IMR-90 (cell line): ENCODE measurements around the gene OR6K6. TPM values are rescaled to one million over a fixed set of nuclear protein-coding genes. Genes with fewer than 3 reads are reported as not detected.

Source experiments
- ATAC-seq: fragments of 200-7000 bp; cut with Tn5 transposase; 2 replicates; pipeline ENCODE4 v1.9.1; 2020; ENCODE audit warnings: low read depth, mild to moderate bottlenecking, moderate library complexity
- BruUV-seq: library from RNA; stranded (reverse); fragments of 400-500 nt; replicated peaks from 2 replicates; lab custom pipeline; 2021; lab: Mats Ljungman, UMichigan
- CTCF ChIA-PET: fragments of 300-600 bp; formaldehyde crosslinking; extraction: SDS; loops from one replicate; lab custom pipeline; 2021; ENCODE audit warnings: antibody characterized with exemption; lab: Yijun Ruan, JAX
- POLR2A ChIA-PET: fragments of 300-600 bp; sonication (Branson Sonifier 250); formaldehyde crosslinking; loops from one replicate; lab custom pipeline; 2022; ENCODE audit warnings: antibody characterized with exemption; ENCODE audit not compliant: unreplicated experiment; lab: Charles Lee
- DNase-seq: peaks from one replicate; pipeline ENCODE4 v3.0.0; 2013
- H2AFZ ChIP-seq: replicated peaks from 2 replicates; pipeline ENCODE3; 2013; ENCODE audit warnings: low read length, mild to moderate bottlenecking; ENCODE audit not compliant: poor library complexity
- H2AK5ac ChIP-seq: 2 replicates; pipeline ENCODE4 v1.6.1; 2013; ENCODE audit warnings: low read depth, low read length, inconsistent platforms
- H2AK9ac ChIP-seq: replicated peaks from 2 replicates; pipeline ENCODE3; 2013; ENCODE audit warnings: mild to moderate bottlenecking, low read depth, low read length, moderate library complexity; ENCODE audit not compliant: poor library complexity
- H2BK120ac ChIP-seq: 2 replicates; pipeline ENCODE4 v1.6.1; 2013; ENCODE audit warnings: low read depth, low read length, inconsistent platforms
- H2BK15ac ChIP-seq: 3 replicates; pipeline ENCODE4 v1.6.1; 2013; ENCODE audit warnings: low read depth, low read length, inconsistent platforms
- H2BK20ac ChIP-seq: 2 replicates; pipeline ENCODE4 v1.6.1; 2013; ENCODE audit warnings: low read depth, mild to moderate bottlenecking, inconsistent platforms, low read length, moderate library complexity
- H2BK5ac ChIP-seq: 2 replicates; pipeline ENCODE4 v1.6.1; 2013; ENCODE audit warnings: mild to moderate bottlenecking, low read depth, low read length, inconsistent platforms; ENCODE audit not compliant: poor library complexity, severe bottlenecking
- H3K14ac ChIP-seq: replicated peaks from 2 replicates; pipeline ENCODE4 v1.6.1; 2013; ENCODE audit warnings: low read depth, low read length, inconsistent platforms
- H3K18ac ChIP-seq: 2 replicates; pipeline ENCODE4 v1.6.1; 2013; ENCODE audit warnings: low read depth, low read length, control low read depth
- H3K23ac ChIP-seq: 2 replicates; pipeline ENCODE4 v1.6.1; 2013; ENCODE audit warnings: low read depth, low read length, inconsistent platforms
- H3K27ac ChIP-seq: 2 replicates; pipeline ENCODE4 v1.5.1; 2013; ENCODE audit warnings: mild to moderate bottlenecking, control low read depth, low read length; ENCODE audit not compliant: insufficient read depth
- H3K27me3 ChIP-seq: 2 replicates; pipeline ENCODE4 v1.6.1; 2013; ENCODE audit warnings: low read length; ENCODE audit not compliant: control insufficient read depth, insufficient read depth
- H3K36me3 ChIP-seq: 2 replicates; pipeline ENCODE4 v1.6.1; 2013; ENCODE audit warnings: low read length, mixed read lengths; ENCODE audit not compliant: control insufficient read depth, insufficient read depth
- H3K4ac ChIP-seq: 2 replicates; pipeline ENCODE4 v1.6.1; 2013; ENCODE audit warnings: low read depth, low read length, inconsistent platforms
- H3K4me1 ChIP-seq: 2 replicates; pipeline ENCODE4 v1.6.1; 2013; ENCODE audit warnings: low read length, mixed read lengths; ENCODE audit not compliant: control insufficient read depth, insufficient read depth
- H3K4me2 ChIP-seq: 2 replicates; pipeline ENCODE4 v1.6.1; 2013; ENCODE audit warnings: low read depth, mild to moderate bottlenecking, control low read depth, low read length, moderate library complexity
- H3K4me3 ChIP-seq: 2 replicates; pipeline ENCODE4 v1.5.1; 2013; ENCODE audit warnings: low read depth, mild to moderate bottlenecking, control low read depth, low read length, moderate library complexity; ENCODE audit not compliant: insufficient read depth
- H3K56ac ChIP-seq: 2 replicates; pipeline ENCODE4 v1.6.1; 2013; ENCODE audit warnings: low read length, inconsistent platforms; ENCODE audit not compliant: insufficient read depth; ENCODE audit errors: extremely low read depth
- H3K79me1 ChIP-seq, 2 experiments: 2 replicates each; pipeline ENCODE4 v1.6.1; 2013; ENCODE audit warnings: low read length in 2 of 2, inconsistent platforms in 1 of 2, low read depth in 1 of 2
- H3K9ac ChIP-seq: 2 replicates; pipeline ENCODE4 v1.6.1; 2013; ENCODE audit warnings: low read depth, low read length, control low read depth
- H3K9me1 ChIP-seq: 2 replicates; pipeline ENCODE4 v1.6.1; 2013; ENCODE audit warnings: low read length, inconsistent platforms; ENCODE audit not compliant: insufficient read depth
- H3K9me3 ChIP-seq: 2 replicates; pipeline ENCODE4 v1.6.1; 2013; ENCODE audit warnings: low read length; ENCODE audit not compliant: control insufficient read depth, insufficient read depth
- H4K20me1 ChIP-seq: 2 replicates; pipeline ENCODE4 v1.6.1; 2013; ENCODE audit warnings: low read length, inconsistent platforms; ENCODE audit not compliant: insufficient read depth
- H4K5ac ChIP-seq: 2 replicates; pipeline ENCODE4 v1.6.1; 2013; ENCODE audit warnings: mild to moderate bottlenecking, low read depth, low read length, control low read depth
- H4K8ac ChIP-seq, 2 experiments: 2 replicates each; pipeline ENCODE4 v1.6.1; 2013; ENCODE audit warnings: low read depth in 2 of 2, low read length in 2 of 2, control low read depth in 1 of 2, inconsistent platforms in 1 of 2
- H4K91ac ChIP-seq: 2 replicates; pipeline ENCODE4 v1.6.1; 2013; ENCODE audit warnings: low read depth, low read length, inconsistent platforms; ENCODE audit not compliant: insufficient read depth
- BHLHE40 ChIP-seq: fragments of 150-350 bp; IDR thresholded peaks from 2 replicates; pipeline ENCODE4 v1.6.1; 2016; ENCODE audit warnings: mild to moderate bottlenecking, low read depth, low read length
- CEBPB ChIP-seq: IDR thresholded peaks from 2 replicates; pipeline ENCODE4 v1.6.1; 2012; ENCODE audit warnings: low read depth, low read length, improper control_type of control experiment
- CHD1 ChIP-seq: IDR thresholded peaks from 2 replicates; pipeline ENCODE4 v1.6.1; 2012; ENCODE audit warnings: low read depth, low read length, improper control_type of control experiment
- CTCF ChIP-seq: conservative IDR thresholded peaks from 2 replicates; pipeline ENCODE4 v1.5.1; 2012; ENCODE audit warnings: mild to moderate bottlenecking, low read depth, low read length, improper control_type of control experiment
- ELK1 ChIP-seq: fragments of 150-350 bp; IDR thresholded peaks from 2 replicates; pipeline ENCODE4 v1.6.1; 2016; ENCODE audit warnings: low read depth, mild to moderate bottlenecking, low read length, moderate library complexity, borderline replicate concordance
- FOS ChIP-seq: fragments of 150-350 bp; IDR thresholded peaks from 2 replicates; pipeline ENCODE4 v1.6.1; 2016; ENCODE audit warnings: low read depth, low read length
- MAFK ChIP-seq: IDR thresholded peaks from 2 replicates; pipeline ENCODE4 v1.6.1; 2012; ENCODE audit warnings: low read depth, low read length, improper control_type of control experiment
- MAZ ChIP-seq: IDR thresholded peaks from 2 replicates; pipeline ENCODE4 v1.6.1; 2012; ENCODE audit warnings: low read depth, mild to moderate bottlenecking, low read length, improper control_type of control experiment, moderate library complexity, borderline replicate concordance
- MXI1 ChIP-seq: IDR thresholded peaks from 2 replicates; pipeline ENCODE4 v1.6.1; 2012; ENCODE audit warnings: low read depth, mild to moderate bottlenecking, low read length, moderate library complexity, borderline replicate concordance
- NFE2L2 ChIP-seq: fragments of 150-350 bp; IDR thresholded peaks from 2 replicates; pipeline ENCODE4 v1.6.1; 2016; ENCODE audit warnings: low read depth, mild to moderate bottlenecking, low read length
- POLR2A ChIP-seq: IDR thresholded peaks from 2 replicates; pipeline ENCODE4 v1.6.1; 2012; ENCODE audit warnings: mild to moderate bottlenecking, low read depth, low read length
- RAD21 ChIP-seq: IDR thresholded peaks from 2 replicates; pipeline ENCODE4 v1.6.1; 2012; ENCODE audit warnings: low read length, improper control_type of control experiment
- RCOR1 ChIP-seq: IDR thresholded peaks from 2 replicates; pipeline ENCODE4 v1.6.1; 2012; ENCODE audit warnings: mild to moderate bottlenecking, low read length, improper control_type of control experiment; ENCODE audit not compliant: insufficient replicate concordance
- RFX5 ChIP-seq: IDR thresholded peaks from 2 replicates; pipeline ENCODE4 v1.8.0; 2012; ENCODE audit warnings: low read depth, mild to moderate bottlenecking, low read length, moderate library complexity
- SMC3 ChIP-seq: fragments of 150-350 bp; IDR thresholded peaks from 2 replicates; pipeline ENCODE4 v1.6.1; 2016; ENCODE audit warnings: low read depth, mild to moderate bottlenecking, antibody characterized with exemption, low read length, moderate library complexity
- USF2 ChIP-seq: fragments of 150-350 bp; IDR thresholded peaks from 2 replicates; pipeline ENCODE4 v1.6.1; 2017; ENCODE audit warnings: mild to moderate bottlenecking, antibody characterized with exemption, low read length, low read depth
- dilution Hi-C: fragments of 300-500 bp; cut with HindIII; formaldehyde crosslinking; loops from one replicate; pipeline ENCODE4 v1.14.3; 2018; ENCODE audit warnings: low sequenced_read_pairs; ENCODE audit not compliant: unreplicated experiment
- in situ Hi-C: fragments of 300-500 bp; cut with MboI; formaldehyde crosslinking; loops from 3 replicates; pipeline ENCODE4 v1.14.3; 2019; ENCODE audit warnings: low sequenced_read_pairs, inconsistent platforms, mixed read lengths
- intact Hi-C: fragments of 100-400 bp; cut with micrococcal nuclease; formaldehyde crosslinking; loops from 2 replicates; pipeline ENCODE4 v1.10.0; 2022
- polyA plus RNA-seq, 3 experiments: library from polyadenylated mRNA; depleted of rRNA; stranded (reverse); fragments of >200 nt; gene quantifications; 2 replicates each; pipeline ENCODE4 v1.2.3, GENCODE V29; 2012; ENCODE audit warnings: low replicate concordance in 1 of 3
- total RNA-seq: library from RNA; depleted of rRNA; stranded (reverse); fragments of >200 nt; gene quantifications from 2 replicates; pipeline ENCODE4 v1.2.3, GENCODE V29; 2012

OR6K6 gene
- total and polyA plus RNA-seq, 2 of the 4 experiments (the other 2 are of a cell fraction): not detected

GRCh38 chr1:158781104-158781503 lies 26.6 kb downstream of the OR6K6 start, which contains the start of gene OR6N2:
Gene OR6N2, minus strand, starts transcription at chr1:158781204. Its CDS starts 3,569 bp downstream, at chr1:158777635.
- no peak within 1 kb of the TSS for H3K56ac ChIP-seq
- no peak within 1 kb of the TSS for H2BK15ac ChIP-seq
- intact Hi-C loops: no loop called here
- no peaks in the 10 kb centered on the region for H3K9me3 ChIP-seq
- H4K91ac ChIP-seq: no peak within 1 kb of the TSS
- H3K79me1 ChIP-seq: no peaks in the 10 kb centered on the region
- H2BK5ac ChIP-seq: no peak within 1 kb of the TSS
- no peak within 1 kb of the TSS for H2AK5ac ChIP-seq
- H4K20me1 ChIP-seq: no peaks in the 10 kb centered on the region
- TF ChIP-seq FOS: no peak
- TF ChIP-seq NFE2L2: no peak
- TF ChIP-seq USF2: no peak
- no peak for TF ChIP-seq CEBPB
- TF ChIP-seq POLR2A: no peak
- TF ChIP-seq MAZ: no peak
- no peak for TF ChIP-seq RFX5
- TF ChIP-seq CHD1: no peak
- no peak for TF ChIP-seq RAD21
- TF ChIP-seq SMC3: no peak
- no peak for TF ChIP-seq RCOR1
- no peak for TF ChIP-seq MXI1
- no peak for TF ChIP-seq CTCF
- no peak for TF ChIP-seq MAFK
- TF ChIP-seq BHLHE40: no peak
- TF ChIP-seq ELK1: no peak
- in situ Hi-C loops: no loop called here
- H2AK9ac ChIP-seq: no peak within 1 kb of the TSS
- no peaks in the 10 kb centered on the region for H3K4me1 ChIP-seq
- no peak within 1 kb of the TSS for H3K4me2 ChIP-seq
- no peaks in the 10 kb centered on the region for H3K9me1 ChIP-seq
- no peaks in the 10 kb centered on the region for H3K27me3 ChIP-seq
- H3K27ac ChIP-seq: no peak within 1 kb of the TSS
- H4K5ac ChIP-seq: no peak within 1 kb of the TSS
- dilution Hi-C loops: no loop called here
- H3K36me3 ChIP-seq: no peaks in the 10 kb centered on the region
- no peak within 1 kb of the TSS for H4K8ac ChIP-seq
- no peak within 1 kb of the TSS for H3K4me3 ChIP-seq
- H2BK20ac ChIP-seq: no peak within 1 kb of the TSS
- no peak for ATAC-seq
- H3K9ac ChIP-seq: no peak within 1 kb of the TSS
- H3K4ac ChIP-seq: no peak within 1 kb of the TSS
- H3K23ac ChIP-seq: no peak within 1 kb of the TSS
- no peak within 1 kb of the TSS for H2BK120ac ChIP-seq
- no peak within 1 kb of the TSS for H2AFZ ChIP-seq
- no peak within 1 kb of the TSS for H3K14ac ChIP-seq
- no peak for DNase-seq
- ChIA-PET POLR2A (no interaction called here), CTCF (no interaction called here)
- no TSS peak for BruUV-seq
- no peak within 1 kb of the TSS for H3K18ac ChIP-seq
